CD4-positive, alpha-beta T cell treated with Interferon alpha-2 for 1 hour (primary cell): ENCODE data around the gene POMP.

Experiments
- DNase-seq, 2 donors: peaks; one replicate each; pipeline ENCODE4 v3.0.0-alpha.2; 2020 to 2022

The POMP gene

GRCh38 chr13:28658796-28659620 lies at the start of gene POMP:
TSS of gene POMP (plus strand) at chr13:28659130. CDS start at chr13:28659185, 55 bp downstream.
- DNase-seq: peak; percentile 91

- no peak for DNase-seq
These were observed 49.5 kb upstream of the POMP start for GRCh38 chr13:28609381-28609780.

GRCh38 chr13:28609926-28610325 lies 49.0 kb upstream of the POMP start:
- no peak for DNase-seq

- no peak for DNase-seq
These were observed 47.9 kb upstream of the POMP start for GRCh38 chr13:28610996-28611395.

GRCh38 chr13:28611654-28612131 lies 47.2 kb upstream of the POMP start:
- peak in 1 of 2 donors; percentile 31 for DNase-seq

- DNase-seq: no peak
These were observed 45.4 kb upstream of the POMP start for GRCh38 chr13:28613562-28613961.

GRCh38 chr13:28615916-28616446 lies 42.9 kb upstream of the POMP start:
- DNase-seq: no peak

GRCh38 chr13:28618230-28618994 lies 40.5 kb upstream of the POMP start:
- DNase-seq: no peak

- no peak for DNase-seq
These were observed 38.7 kb upstream of the POMP start for GRCh38 chr13:28620011-28620830.

GRCh38 chr13:28621449-28621848 lies 37.5 kb upstream of the POMP start:
- DNase-seq: peak; percentile 14 to 29

- peak; percentile 11 to 62 for DNase-seq
These were observed 36.6 kb upstream of the POMP start for GRCh38 chr13:28622286-28622685.

GRCh38 chr13:28623782-28624706 lies 34.9 kb upstream of the POMP start:
- DNase-seq: peak in 1 of 2 donors; percentile 10

GRCh38 chr13:28624707-28625432 lies 34.1 kb upstream of the POMP start:
- no peak for DNase-seq

GRCh38 chr13:28626266-28626665 lies 32.7 kb upstream of the POMP start:
- no peak for DNase-seq

GRCh38 chr13:28628241-28628640 lies 30.7 kb upstream of the POMP start:
- DNase-seq: no peak

GRCh38 chr13:28630869-28631268 lies 28.1 kb upstream of the POMP start:
- DNase-seq: no peak

GRCh38 chr13:28631801-28632200 lies 27.1 kb upstream of the POMP start:
- DNase-seq: no peak

- DNase-seq: no peak
These were observed 22.9 kb upstream of the POMP start for GRCh38 chr13:28636069-28636468.

- DNase-seq: peak; percentile 58 to 59
These were observed 22.1 kb upstream of the POMP start for GRCh38 chr13:28636677-28637317.

GRCh38 chr13:28637714-28638355 lies 21.1 kb upstream of the POMP start:
- no peak for DNase-seq
